PC-3 (cell line): ENCODE results near the gene ARL6IP4.

Experiments
- CTCF ChIP-seq: fragments of 300-600 bp; sonication (generic); conservative IDR thresholded peaks from 2 replicates; pipeline ENCODE4 v1.5.1; 2017; ENCODE audit warnings: antibody characterized with exemption, low read depth, mild to moderate bottlenecking, low read length
- EZH2 ChIP-seq: fragments of 300-600 bp; sonication (generic); IDR thresholded peaks from one replicate; pipeline ENCODE4 v1.6.1; 2017; ENCODE audit warnings: antibody characterized with exemption, mild to moderate bottlenecking, low read length; ENCODE audit not compliant: unreplicated experiment

- TF ChIP-seq CTCF (no peak), EZH2 (no peak)
These were observed 2.0 kb downstream of the ARL6IP4 start for GRCh38 chr12:122982477-122982815.
